ELF-1 (cell line): Measurements from ENCODE around the gene RRP9.

ENCODE experiments used
- DNase-seq: peaks from one replicate; pipeline ENCODE4 v3.0.0-alpha.2; 2016; ENCODE audit warnings: low read depth, low spot score

RRP9 gene

DNA sequence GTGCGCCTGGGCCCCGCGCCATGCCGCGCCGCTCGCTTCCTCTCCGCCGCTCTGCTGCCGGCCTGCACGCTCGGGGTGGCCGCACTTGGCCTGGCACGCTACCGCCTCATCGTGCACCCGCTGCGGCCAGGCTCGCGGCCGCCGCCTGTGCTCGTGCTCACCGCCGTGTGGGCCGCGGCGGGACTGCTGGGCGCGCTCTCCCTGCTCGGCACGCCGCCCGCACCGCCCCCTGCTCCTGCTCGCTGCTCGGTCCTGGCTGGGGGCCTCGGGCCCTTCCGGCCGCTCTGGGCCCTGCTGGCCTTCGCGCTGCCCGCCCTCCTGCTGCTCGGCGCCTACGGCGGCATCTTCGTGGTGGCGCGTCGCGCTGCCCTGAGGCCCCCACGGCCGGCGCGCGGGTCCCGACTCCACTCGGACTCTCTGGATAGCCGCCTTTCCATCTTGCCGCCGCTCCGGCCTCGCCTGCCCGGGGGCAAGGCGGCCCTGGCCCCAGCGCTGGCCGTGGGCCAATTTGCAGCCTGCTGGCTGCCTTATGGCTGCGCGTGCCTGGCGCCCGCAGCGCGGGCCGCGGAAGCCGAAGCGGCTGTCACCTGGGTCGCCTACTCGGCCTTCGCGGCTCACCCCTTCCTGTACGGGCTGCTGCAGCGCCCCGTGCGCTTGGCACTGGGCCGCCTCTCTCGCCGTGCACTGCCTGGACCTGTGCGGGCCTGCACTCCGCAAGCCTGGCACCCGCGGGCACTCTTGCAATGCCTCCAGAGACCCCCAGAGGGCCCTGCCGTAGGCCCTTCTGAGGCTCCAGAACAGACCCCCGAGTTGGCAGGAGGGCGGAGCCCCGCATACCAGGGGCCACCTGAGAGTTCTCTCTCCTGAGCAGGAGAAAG lies 14.4 kb upstream of the RRP9 start:
- peak; percentile 82 for DNase-seq

GRCh38 chr3:51955175-51955892 lies 13.6 kb upstream of the RRP9 start, which contains the start of gene GPR62:
GPR62 (plus strand) TSS chr3:51955381; CDS start chr3:51955653, 272 bp downstream.
- DNase-seq, result no peak

- no peak for DNase-seq
Observed at GRCh38 chr3:51954713-51955112, 13.0 kb upstream of the RRP9 start.

- no peak for DNase-seq
Observed at GRCh38 chr3:51954105-51954504, 12.4 kb upstream of the RRP9 start.

GRCh38 chr3:51953445-51953844 lies 11.7 kb upstream of the RRP9 start:
- no peak for DNase-seq

DNA sequence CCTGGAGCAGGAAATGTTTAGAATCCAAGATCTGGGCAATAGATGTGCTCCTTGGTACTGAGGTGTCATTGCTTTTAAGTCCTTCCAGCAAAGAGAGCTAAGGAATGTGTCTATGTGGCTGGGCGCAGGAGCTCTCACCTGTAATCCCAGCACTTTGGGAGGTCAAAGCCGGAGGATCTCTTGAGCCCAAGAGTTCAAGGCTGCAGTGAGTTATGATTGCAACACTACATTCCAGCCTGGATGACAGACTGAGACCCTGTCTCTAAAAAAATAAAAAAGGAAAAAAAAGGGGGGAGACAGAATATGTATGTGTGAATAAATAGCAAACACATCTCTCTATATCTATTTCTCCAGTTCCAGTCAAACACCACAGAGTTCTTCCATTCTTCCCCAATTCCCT lies 9.2 kb upstream of the RRP9 start:
- no peak for DNase-seq

GRCh38 chr3:51949121-51949520 lies 7.4 kb upstream of the RRP9 start:
- no peak for DNase-seq

DNA sequence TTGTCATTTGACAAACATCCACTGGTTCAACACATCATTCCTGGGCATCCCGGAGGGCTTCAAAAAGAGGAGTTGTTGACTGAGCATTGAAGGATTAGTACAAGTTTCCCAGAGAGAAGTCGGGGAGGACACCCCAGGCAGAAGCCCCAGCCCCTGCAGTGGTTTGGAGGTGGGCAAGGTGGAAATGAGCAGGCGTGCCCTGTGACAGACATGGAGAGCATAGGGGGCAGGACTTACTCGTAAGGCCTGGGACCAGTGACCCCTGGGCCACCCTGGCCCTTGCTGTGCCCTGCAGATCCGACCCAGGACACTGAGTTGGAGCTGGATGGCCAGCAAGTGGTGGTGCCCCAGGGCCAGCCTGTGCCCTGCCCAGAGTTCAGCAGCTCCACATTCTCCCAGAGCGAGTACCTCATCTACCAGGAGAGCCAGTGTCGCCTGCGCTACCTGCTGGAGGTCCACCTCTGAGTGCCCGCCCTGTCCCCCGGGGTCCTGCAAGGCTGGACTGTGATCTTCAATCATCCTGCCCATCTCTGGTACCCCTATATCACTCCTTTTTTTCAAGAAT lies 6.4 kb upstream of the RRP9 start:
- no peak for DNase-seq

GRCh38 chr3:51947215-51947900 lies 5.7 kb upstream of the RRP9 start:
- peak; percentile 10 for DNase-seq

DNA sequence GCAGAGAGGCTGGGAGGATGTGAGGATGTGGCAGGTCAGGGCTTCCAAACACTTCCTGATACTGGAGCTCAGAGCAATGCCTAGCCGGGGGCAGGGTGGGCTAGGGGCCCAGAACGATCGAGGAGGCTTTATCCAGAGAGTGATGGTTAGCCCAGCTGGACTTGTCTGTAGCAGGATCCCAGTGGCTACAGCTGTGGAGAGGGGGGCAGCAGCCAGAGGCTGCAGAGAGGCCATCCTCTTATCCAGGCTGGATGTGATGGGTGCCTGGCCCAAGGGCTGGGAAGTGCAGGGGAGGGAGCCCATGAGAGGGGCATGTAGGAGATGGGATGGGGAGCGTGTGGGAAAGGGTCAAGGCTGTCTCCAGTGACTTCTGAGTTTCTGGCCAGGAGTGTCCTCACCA lies 5.1 kb upstream of the RRP9 start:
- DNase-seq, result no peak

DNA sequence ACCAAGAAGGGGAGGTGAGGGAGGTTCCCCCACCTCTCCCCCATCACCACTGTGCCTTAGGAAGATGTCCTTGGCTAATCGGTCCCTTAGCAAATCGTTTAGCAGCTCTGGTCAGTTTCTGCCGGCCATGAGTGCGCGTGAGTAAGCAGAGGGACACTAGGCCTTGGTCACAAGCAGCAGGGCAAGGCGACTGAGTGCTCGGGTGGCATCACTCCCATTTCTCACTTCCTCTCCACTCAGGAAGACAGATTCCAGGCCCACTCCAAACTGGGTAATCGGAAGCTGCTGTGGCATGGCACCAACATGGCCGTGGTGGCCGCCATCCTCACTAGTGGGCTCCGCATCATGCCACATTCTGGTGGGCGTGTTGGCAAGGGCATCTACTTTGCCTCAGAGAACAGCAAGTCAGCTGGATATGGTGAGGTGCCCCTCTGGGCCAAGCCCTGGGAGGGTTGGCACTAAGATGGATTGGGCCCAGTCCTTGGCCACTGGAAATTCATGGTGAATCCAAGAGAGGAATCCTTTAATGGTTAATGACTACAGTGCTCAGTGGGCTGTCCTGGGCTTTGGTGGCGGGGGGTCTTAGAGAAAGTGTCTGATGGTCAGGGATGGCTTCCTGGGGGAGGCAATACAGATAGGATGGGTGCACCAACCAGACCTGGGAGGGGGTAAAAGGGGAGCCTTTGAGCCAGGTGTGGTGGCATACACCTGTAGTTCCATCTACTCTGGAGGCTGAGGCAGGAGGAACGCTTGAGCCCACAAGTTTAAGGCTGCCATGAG lies 4.4 kb upstream of the RRP9 start:
- no peak for DNase-seq

DNA sequence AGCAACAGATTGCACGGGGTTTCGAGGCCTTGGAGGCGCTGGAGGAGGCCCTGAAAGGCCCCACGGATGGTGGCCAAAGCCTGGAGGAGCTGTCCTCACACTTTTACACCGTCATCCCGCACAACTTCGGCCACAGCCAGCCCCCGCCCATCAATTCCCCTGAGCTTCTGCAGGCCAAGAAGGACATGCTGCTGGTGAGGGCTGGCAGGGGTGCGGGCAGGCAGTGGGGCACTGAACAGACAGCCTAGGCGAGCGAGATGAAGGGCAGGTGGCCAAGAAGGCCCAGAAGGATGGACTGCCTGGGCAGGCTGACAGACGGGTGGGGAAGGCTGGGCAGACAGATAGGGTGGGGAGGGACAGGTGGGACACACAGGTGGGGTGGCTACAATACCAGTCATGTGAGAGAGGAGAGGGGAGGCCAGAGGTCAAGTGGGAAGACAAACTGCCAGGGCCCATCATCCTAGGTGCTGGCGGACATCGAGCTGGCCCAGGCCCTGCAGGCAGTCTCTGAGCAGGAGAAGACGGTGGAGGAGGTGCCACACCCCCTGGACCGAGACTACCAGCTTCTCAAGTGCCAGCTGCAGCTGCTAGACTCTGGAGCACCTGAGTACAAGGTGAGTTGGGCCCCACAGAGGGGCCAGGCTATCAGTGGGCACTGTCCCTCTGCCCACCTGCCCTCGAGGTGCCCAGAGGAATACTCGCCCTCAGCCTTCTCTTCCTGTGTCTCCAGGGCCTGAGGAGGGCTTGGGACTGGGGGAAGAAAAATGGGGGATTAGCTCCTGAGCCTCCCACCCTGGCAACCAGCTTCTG lies 3.5 kb upstream of the RRP9 start:
- no peak for DNase-seq

DNA sequence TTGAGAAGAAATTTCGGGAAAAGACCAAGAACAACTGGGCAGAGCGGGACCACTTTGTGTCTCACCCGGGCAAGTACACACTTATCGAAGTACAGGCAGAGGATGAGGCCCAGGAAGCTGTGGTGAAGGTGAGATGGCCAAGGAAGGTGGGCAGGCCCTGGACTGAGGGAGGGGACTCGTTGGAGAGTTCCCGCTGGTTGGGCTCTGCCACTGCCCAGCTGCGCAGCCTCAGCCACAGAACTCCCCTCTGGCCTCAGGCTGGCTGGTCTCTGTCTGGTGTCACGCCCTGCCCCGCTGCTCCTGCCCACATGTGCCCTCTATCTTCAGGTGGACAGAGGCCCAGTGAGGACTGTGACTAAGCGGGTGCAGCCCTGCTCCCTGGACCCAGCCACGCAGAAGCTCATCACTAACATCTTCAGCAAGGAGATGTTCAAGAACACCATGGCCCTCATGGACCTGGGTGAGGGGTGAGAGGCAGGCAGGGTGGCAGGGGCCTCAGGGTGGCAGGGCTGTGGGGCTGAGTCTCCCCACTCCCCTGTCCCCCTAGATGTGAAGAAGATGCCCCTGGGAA lies 2.8 kb upstream of the RRP9 start:
- peak; percentile 52 for DNase-seq

DNA sequence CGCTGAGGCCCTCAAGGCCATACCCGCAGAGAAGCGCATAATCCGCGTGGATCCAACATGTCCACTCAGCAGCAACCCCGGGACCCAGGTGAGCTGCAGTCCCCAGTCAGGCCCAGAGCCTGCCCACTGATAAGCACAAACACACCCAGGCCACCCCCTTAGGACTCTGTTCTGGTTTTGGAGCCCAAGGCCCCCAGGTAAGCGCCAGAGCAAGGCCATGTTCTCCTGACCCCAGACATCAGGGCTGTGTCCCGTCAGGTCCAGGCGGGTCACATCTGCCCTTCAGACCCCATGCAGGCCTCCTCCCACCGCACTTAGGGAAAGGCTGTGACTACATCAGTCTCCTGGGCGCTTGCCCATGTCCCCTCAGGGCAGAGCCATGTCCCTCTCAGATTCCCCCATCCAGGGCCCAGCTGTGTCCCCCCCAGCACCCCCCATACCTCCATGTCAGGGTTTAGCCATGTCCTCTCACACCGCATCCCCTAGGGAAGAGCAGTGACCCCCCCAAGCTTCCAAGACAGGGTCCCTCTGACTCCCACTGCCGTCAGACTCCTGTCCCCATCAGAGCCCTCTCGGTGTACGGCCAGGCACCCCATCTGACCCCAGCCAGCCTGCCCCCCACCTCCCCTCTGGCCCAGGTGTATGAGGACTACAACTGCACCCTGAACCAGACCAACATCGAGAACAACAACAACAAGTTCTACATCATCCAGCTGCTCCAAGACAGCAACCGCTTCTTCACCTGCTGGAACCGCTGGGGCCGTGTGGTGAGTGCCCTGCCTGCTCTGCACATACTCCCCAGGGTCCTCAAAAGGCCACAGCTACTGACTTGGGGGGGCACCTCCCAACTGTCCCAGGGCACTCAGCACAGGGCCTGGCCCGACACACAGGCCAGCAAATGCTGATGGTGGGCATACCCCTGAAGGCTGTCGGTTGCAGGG lies 2.0 kb upstream of the RRP9 start:
- DNase-seq, result no peak

DNA sequence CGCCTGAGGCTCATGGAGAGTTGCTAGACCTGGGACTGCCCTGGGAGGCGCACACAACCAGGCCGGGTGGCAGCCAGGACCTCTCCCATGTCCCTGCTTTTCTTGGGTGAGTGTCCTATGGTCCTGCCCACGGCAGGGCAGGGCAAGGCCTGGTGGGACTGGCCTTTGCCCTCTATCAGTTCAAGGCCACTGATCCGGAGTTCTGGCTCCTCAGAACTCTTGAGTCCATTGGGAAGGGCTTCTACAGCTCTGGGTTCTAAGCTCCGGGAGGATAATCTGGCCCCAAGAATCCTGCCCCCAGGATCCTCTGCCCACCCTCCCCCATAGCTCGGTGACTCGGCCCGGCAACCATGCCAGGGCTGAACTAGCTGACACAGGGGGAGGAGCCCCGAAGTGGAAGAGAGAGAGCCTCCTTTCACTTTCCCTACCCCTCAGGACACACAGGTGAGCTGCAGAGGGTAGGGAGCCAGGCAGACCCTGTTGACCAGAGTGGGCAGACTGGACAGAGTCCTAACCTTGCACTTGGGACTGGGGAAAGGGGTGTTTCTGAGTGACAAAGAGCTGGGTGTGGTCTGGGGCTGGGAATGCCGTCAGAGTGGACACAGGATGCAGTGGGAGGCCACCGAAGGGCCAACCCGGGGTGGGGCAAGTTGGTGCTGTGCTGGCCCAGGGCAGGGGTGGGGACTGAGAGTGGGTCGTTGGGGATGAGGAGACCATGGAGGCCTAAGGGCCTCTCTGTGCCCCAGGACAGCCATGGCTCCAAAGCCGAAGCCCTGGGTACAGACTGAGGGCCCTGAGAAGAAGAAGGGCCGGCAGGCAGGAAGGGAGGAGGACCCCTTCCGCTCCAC lies 1.1 kb upstream of the RRP9 start:
- DNase-seq, result no peak

GRCh38 chr3:51941463-51941797 lies 274 bp downstream of the RRP9 start:
- DNase-seq, result no peak

GRCh38 chr3:51940648-51941462 lies 849 bp downstream of the RRP9 start:
- no peak for DNase-seq
